NCI-H526 treated with DMSO at 0.1 percent for 48 hours (cell line): ENCODE results near the gene TRIM37.
"Not testable (repeated sequence)": the region's sequence is repeated elsewhere in the genome, so short reads cannot be mapped to it uniquely, and the experiment has no call there.

ENCODE experiments used
- DNase-seq: peaks from one replicate; lab custom pipeline; 2025; lab: John Stamatoyannopoulos, UW

TRIM37 gene, protein sequence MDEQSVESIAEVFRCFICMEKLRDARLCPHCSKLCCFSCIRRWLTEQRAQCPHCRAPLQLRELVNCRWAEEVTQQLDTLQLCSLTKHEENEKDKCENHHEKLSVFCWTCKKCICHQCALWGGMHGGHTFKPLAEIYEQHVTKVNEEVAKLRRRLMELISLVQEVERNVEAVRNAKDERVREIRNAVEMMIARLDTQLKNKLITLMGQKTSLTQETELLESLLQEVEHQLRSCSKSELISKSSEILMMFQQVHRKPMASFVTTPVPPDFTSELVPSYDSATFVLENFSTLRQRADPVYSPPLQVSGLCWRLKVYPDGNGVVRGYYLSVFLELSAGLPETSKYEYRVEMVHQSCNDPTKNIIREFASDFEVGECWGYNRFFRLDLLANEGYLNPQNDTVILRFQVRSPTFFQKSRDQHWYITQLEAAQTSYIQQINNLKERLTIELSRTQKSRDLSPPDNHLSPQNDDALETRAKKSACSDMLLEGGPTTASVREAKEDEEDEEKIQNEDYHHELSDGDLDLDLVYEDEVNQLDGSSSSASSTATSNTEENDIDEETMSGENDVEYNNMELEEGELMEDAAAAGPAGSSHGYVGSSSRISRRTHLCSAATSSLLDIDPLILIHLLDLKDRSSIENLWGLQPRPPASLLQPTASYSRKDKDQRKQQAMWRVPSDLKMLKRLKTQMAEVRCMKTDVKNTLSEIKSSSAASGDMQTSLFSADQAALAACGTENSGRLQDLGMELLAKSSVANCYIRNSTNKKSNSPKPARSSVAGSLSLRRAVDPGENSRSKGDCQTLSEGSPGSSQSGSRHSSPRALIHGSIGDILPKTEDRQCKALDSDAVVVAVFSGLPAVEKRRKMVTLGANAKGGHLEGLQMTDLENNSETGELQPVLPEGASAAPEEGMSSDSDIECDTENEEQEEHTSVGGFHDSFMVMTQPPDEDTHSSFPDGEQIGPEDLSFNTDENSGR

DNA sequence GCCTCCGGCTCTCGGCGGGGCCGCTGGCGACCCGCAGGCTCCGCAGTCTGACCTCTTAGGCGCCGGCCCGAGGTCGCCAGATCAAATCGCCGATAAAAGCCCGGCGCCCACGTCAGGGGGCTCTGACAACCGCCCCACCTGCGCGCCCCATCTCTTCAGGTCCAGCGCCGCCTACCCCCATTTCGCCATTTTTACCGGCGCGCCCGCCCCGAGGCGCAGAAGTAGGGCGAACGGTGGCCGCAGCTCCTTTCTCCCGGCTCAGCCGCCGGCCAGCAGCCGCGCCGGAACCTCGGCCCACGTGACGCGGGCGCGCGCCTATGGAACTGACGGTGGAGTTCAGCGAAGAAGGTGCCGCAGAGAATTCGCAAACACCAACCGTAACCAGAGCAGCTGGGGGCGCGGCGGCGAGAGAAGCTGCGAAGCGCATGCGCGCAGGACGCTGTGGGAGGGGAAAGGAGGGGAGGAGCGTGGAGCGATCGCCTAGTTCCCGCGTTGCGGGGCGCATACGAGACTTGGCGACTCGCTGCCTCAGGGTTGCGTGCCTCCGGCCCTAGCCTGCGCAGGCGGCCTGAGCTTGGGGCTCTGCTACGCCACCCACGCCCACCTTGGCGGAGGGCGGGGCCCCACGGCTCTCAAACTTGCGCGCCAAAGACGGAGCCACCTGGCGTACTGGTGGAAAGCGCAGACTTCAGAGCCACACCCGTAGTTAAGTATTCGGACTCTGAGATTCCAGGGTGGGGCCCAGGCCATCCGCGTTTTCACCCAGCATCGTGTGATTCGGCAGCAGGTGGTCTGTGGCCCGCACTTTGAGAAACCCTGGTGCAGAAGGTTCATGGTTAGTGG, at the start of gene TRIM37:
TSS of gene TRIM37 (minus strand) at position 418 of the 843 bp plus-strand sequence. CDS start 419 bp downstream, outside the sequence.
- DNase-seq, result peak; percentile 98

DNA sequence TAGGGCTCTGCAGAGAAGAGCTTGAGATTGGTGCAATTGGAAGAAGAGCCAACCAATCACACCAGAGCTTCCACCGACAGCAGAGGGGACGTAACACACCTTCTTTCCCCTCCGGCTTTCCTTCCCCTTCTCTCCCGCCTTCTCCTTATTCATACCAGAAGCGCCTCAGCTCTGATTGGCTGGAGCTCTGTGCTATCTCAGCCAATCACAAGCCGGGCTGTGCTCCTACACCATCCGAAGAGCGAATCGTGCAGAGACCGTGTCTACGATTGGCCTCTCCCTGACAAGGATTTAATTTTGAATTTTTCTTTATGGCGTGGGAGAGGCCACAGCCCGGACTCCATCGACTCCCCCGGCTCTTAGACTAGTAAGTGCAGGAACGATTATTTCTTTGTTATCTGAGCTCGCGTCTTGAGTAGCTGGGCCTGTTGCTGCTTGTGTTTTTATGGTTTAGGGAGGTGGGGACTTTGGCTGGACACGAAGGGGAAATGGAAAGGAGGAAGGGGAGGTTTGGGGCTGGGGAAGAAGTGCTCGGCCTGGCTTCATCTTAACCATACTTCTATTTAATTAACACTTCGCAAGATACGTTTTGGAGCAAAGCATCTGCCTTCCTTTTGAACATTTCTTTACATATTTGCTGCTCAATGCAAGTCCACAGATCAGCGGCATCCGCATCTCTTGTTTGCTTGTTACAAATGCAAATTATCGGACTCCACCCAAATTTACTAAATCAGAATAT, 48.9 kb upstream of the TRIM37 start, which contains the start of gene PRR11:
TSS of gene PRR11 (plus strand) at position 308 of the 739 bp plus-strand sequence. CDS start 14,007 bp downstream, outside the sequence.
- peak; percentile 99 for DNase-seq

- peak; percentile 92 for DNase-seq
These were observed 48.2 kb upstream of the TRIM37 start, which contains the start of gene SKA2 for GRCh38 chr17:59154721-59155438. TSS of gene SKA2 (minus strand) at chr17:59155186. CDS start at chr17:59155163, 23 bp downstream.

GRCh38 chr17:59154292-59154720, 47.6 kb upstream of the TRIM37 start:
- no peak for DNase-seq

DNA sequence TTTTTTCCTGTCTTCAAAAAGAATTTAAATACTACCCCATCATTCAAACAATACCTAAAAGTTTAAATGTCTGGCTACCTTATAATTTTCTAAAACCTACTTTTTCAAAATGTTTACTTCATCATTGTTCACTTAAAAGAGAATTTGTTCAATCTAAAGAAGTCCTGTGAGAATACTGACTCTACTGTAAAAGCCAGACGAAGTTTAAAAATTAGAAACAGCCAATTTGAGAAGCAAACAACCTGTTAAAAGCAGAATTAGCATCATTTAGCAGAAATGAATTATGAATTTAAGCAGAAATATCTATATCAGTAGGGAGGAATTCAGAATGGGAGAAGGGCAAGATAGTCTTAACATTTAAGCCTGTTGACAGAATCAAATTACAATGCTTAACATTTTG, 46.2 kb upstream of the TRIM37 start:
- DNase-seq, result peak; percentile 11

DNA sequence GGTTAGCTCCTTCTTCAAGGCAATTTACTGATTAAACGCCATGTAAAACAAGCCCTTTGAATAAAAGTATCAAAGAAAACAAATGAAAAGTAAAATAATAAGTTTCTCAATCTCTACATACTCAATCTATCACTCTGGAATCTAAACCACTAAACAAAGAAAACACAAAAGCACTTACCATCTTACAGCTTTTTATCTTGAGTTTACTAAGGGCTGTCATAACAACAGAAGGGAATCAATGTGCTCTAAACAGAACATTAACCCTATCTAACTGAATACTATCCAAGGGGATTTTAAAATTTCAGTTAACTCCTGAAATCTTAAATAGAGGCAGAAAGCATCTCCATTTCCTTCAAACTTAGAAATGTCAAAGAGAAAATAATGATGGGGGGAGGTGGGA, 44.9 kb upstream of the TRIM37 start:
- DNase-seq, result no peak

- no peak for DNase-seq
These were observed 44.3 kb upstream of the TRIM37 start for GRCh38 chr17:59151006-59151405.

- DNase-seq, result no peak
These were observed 43.3 kb upstream of the TRIM37 start for GRCh38 chr17:59149841-59150511.

- no peak for DNase-seq
These were observed 42.4 kb upstream of the TRIM37 start for GRCh38 chr17:59149051-59149450.

- DNase-seq, result no peak
These were observed 39.0 kb upstream of the TRIM37 start for GRCh38 chr17:59145571-59146096.

- DNase-seq, result no peak
These were observed 35.2 kb upstream of the TRIM37 start for GRCh38 chr17:59141860-59142259.

- DNase-seq, result no peak
These were observed 33.3 kb upstream of the TRIM37 start for GRCh38 chr17:59139939-59140338.

GRCh38 chr17:59138339-59138738, 31.7 kb upstream of the TRIM37 start:
- not testable (repeated sequence) for DNase-seq

DNA sequence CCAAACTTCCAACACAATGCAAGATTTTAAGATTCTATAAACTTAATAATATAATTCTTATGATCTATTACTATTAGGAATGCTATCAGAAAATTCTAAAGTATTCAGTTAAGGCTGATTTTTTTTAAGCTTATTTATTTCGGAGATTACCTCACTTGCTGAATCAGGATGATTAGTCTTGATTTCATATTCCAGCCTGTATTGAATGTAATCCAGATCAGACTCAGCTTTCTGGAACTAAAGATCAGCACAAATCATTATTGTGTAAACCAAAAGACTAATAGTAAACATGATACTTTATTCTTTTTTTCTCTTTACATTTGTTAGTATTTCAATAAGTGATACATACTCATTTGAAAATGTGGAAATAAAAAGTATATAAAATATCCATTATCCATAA, 24.5 kb upstream of the TRIM37 start:
- no peak for DNase-seq

- no peak for DNase-seq
These were observed 23.1 kb upstream of the TRIM37 start for GRCh38 chr17:59129814-59130213.

GRCh38 chr17:59126809-59127417, 20.2 kb upstream of the TRIM37 start:
- no peak for DNase-seq

DNA sequence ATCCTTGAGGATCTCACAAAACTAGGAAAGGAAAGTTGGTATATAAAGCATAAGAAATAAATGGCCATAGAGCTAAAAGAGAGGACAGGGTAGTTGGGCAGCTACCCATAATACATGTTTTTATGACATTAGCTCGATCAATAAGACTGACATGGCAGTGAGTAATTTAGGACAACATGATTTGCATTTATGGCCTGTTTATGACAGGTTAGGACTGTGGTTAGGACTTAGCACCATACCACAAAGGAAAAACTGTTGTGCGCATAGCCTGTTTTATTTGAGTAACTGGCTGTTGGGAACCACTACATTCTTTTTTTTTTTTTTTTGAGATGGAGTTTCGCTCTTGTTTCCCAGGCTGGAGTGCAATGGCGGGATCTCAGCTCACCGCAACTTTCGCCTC, 18.0 kb upstream of the TRIM37 start:
- peak; percentile 66 for DNase-seq

GRCh38 chr17:59121901-59122480, 15.3 kb upstream of the TRIM37 start:
- no peak for DNase-seq
